Esophagus muscularis mucosa (tissue), 3 donors: ENCODE measurements around the gene OR1M1.

Source experiments
- CTCF ChIP-seq, 3 experiments: fragments of 200-600 bp in 2 of 3; fragments of 450-650 bp in 1 of 3; sonication (generic) in 2 of 3; IDR thresholded peaks; one replicate each; pipeline ENCODE4 v1.5.1; 2017 to 2019; ENCODE audit warnings: antibody characterized with exemption in 3 of 3, mild to moderate bottlenecking in 2 of 3, moderate library complexity in 1 of 3
- POLR2A ChIP-seq: fragments of 450-650 bp; IDR thresholded peaks from one replicate; pipeline ENCODE4 v1.6.1; 2017; ENCODE audit warnings: antibody characterized with exemption, moderate library complexity, mild to moderate bottlenecking, low read depth

- TF ChIP-seq CTCF (IDR thresholded peaks at IDR 0.05) (no peak), POLR2A (no peak)
These were observed 29.2 kb upstream of the OR1M1 start for GRCh38 chr19:9057505-9058258.
